B cell (primary cell): ENCODE measurements around the gene EXOC3.

Source experiments
- CTCF ChIP-seq: fragments of 200-600 bp; IDR thresholded peaks from one replicate; pipeline ENCODE4 v1.8.0; 2022; ENCODE audit warnings: antibody characterized with exemption, mild to moderate bottlenecking
- EZH2 ChIP-seq: IDR thresholded peaks from 2 replicates; pipeline ENCODE4 v1.6.1; 2012; ENCODE audit warnings: borderline replicate concordance, low read depth, mild to moderate bottlenecking, moderate library complexity, low read length; ENCODE audit not compliant: insufficient read depth, poor library complexity, severe bottlenecking

- no peak for TF ChIP-seq CTCF
- no peak for TF ChIP-seq EZH2
These were observed 58.8 kb downstream of the EXOC3 start for GRCh38 chr5:501831-502184.
